Lower lobe of right lung (tissue), 2 donors: ENCODE measurements around the gene ZMIZ1. TPM values are rescaled to one million over a fixed set of nuclear protein-coding genes. Genes with fewer than 3 reads are reported as not detected.

Source experiments
- ATAC-seq, 2 donors: fragments of 200-7000 bp; cut with Tn5 transposase; one replicate each; pipeline ENCODE4 v1.9.1; 2020 to 2022; ENCODE audit warnings: mild to moderate bottlenecking in 2 of 2, moderate library complexity in 2 of 2
- DNase-seq: peaks from one replicate; pipeline ENCODE4 v3.0.0-alpha.2; 2020
- H3K27ac ChIP-seq: fragments of 200-600 bp; one replicate; pipeline ENCODE4 v1.8.0; 2022
- H3K27me3 ChIP-seq: fragments of 200-600 bp; one replicate; pipeline ENCODE4 v1.8.0; 2022; ENCODE audit warnings: low read depth
- H3K36me3 ChIP-seq: fragments of 200-600 bp; one replicate; pipeline ENCODE4 v1.8.0; 2022; ENCODE audit warnings: mild to moderate bottlenecking
- H3K4me1 ChIP-seq: fragments of 200-600 bp; one replicate; pipeline ENCODE4 v1.8.0; 2022
- H3K4me3 ChIP-seq: fragments of 200-600 bp; one replicate; pipeline ENCODE4 v1.8.0; 2022; ENCODE audit warnings: mild to moderate bottlenecking
- H3K9me3 ChIP-seq: fragments of 200-600 bp; one replicate; pipeline ENCODE4 v1.8.0; 2022
- CTCF ChIP-seq: fragments of 200-600 bp; IDR thresholded peaks from one replicate; pipeline ENCODE4 v1.8.0; 2022; ENCODE audit warnings: antibody characterized with exemption, mild to moderate bottlenecking
- intact Hi-C: fragments of 100-400 bp; cut with DNase I; formaldehyde crosslinking; loops from one replicate; pipeline ENCODE4 v1.11.0; 2022
- total RNA-seq: library from RNA; stranded (reverse); fragmentation: NEBNext Ultra II Directional; extraction: Animal tissue kit (Norgen Biotek cat#: 25700); gene quantifications from one replicate; pipeline ENCODE4 v1.2.1, GENCODE V29; 2021
- donor health status: DM: no; HTN: yes; CAD: no; lungs with severe emphysema.

Gene ZMIZ1
- total RNA-seq, 1 donor from 2014 or later: 102 TPM

- Histone ChIP-seq H3K4me1 (peaks cover 4% of the 10 kb centered on the region), H3K4me3 (no peak overlapping the region), H3K27me3 (no peaks in the 10 kb centered on the region), H3K27ac (no peak overlapping the region), H3K36me3 (peaks cover 88% of the 10 kb centered on the region), H3K9me3 (no peaks in the 10 kb centered on the region)
- TF ChIP-seq CTCF: no peak
- intact Hi-C loops: no loop called here
- DNase-seq (no peak), ATAC-seq (no peak)
These were observed 139.0 kb downstream of the ZMIZ1 start for GRCh38 chr10:79207726-79208125.

GRCh38 chr10:79208251-79208983, 139.7 kb downstream of the ZMIZ1 start:
- H3K27ac ChIP-seq: no peak overlapping the region
- intact Hi-C loops: no loop called here
- H3K27me3 ChIP-seq: no peaks in the 10 kb centered on the region
- H3K4me1 ChIP-seq: no peaks in the 10 kb centered on the region
- DNase-seq (no peak), ATAC-seq (no peak)
- H3K36me3 ChIP-seq: peaks cover 88% of the 10 kb centered on the region
- no peak overlapping the region for H3K4me3 ChIP-seq
- TF ChIP-seq CTCF: no peak
- no peaks in the 10 kb centered on the region for H3K9me3 ChIP-seq

- Histone ChIP-seq H3K4me1 (no peaks in the 10 kb centered on the region), H3K36me3 (peaks cover 91% of the 10 kb centered on the region), H3K4me3 (no peak overlapping the region), H3K9me3 (no peaks in the 10 kb centered on the region), H3K27ac (no peak overlapping the region), H3K27me3 (no peaks in the 10 kb centered on the region)
- no peak for TF ChIP-seq CTCF
- no peak for ATAC-seq
- DNase-seq: no peak
- intact Hi-C loops: no loop called here
These were observed 140.6 kb downstream of the ZMIZ1 start for GRCh38 chr10:79209340-79209739.

- H3K4me3 ChIP-seq: no peak overlapping the region
- no peak overlapping the region for H3K27ac ChIP-seq
- no peaks in the 10 kb centered on the region for H3K4me1 ChIP-seq
- intact Hi-C loops: no loop called here
- no peaks in the 10 kb centered on the region for H3K27me3 ChIP-seq
- no peak for DNase-seq
- TF ChIP-seq CTCF: no peak
- no peaks in the 10 kb centered on the region for H3K9me3 ChIP-seq
- H3K36me3 ChIP-seq: peaks cover 95% of the 10 kb centered on the region
- ATAC-seq: no peak
These were observed 141.1 kb downstream of the ZMIZ1 start for GRCh38 chr10:79209831-79210230.

GRCh38 chr10:79210672-79211071, 141.9 kb downstream of the ZMIZ1 start:
- intact Hi-C loops: no loop called here
- H3K36me3 ChIP-seq: peaks cover 96% of the 10 kb centered on the region

More at GRCh38 chr10:79210672-79211071, 141.9 kb downstream of the ZMIZ1 start:
- no peak for DNase-seq
- H3K4me1 ChIP-seq: no peaks in the 10 kb centered on the region
- no peak for ATAC-seq
- no peaks in the 10 kb centered on the region for H3K27me3 ChIP-seq
- no peak overlapping the region for H3K27ac ChIP-seq
- no peak for TF ChIP-seq CTCF
- no peak overlapping the region for H3K4me3 ChIP-seq
- no peaks in the 10 kb centered on the region for H3K9me3 ChIP-seq
